Activated T-cell treated with anti-CD3 and anti-CD28 coated beads, Interleukin-2, amount 50 U/mL, for 24 hours (primary cell): Measurements from ENCODE around the gene CARD19.
"Not testable (repeated sequence)": the region's sequence is repeated elsewhere in the genome, so short reads cannot be mapped to it uniquely, and the experiment has no call there.

ENCODE experiments used
- DNase-seq: peaks from one replicate; pipeline ENCODE4 v3.0.0-alpha.2; 2020
- H3K27ac Mint-ChIP-seq: 2 replicates; pipeline ENCODE4 v1.8.0; 2020; ENCODE audit warnings: mild to moderate bottlenecking, mixed read lengths
- H3K27me3 Mint-ChIP-seq: 2 replicates; pipeline ENCODE4 v1.8.0; 2020; ENCODE audit warnings: mixed read lengths
- H3K36me3 Mint-ChIP-seq: 2 replicates; pipeline ENCODE4 v1.8.0; 2020; ENCODE audit warnings: low read depth, mixed read lengths
- H3K4me1 Mint-ChIP-seq: 2 replicates; pipeline ENCODE4 v1.8.0; 2020; ENCODE audit warnings: low read depth, mixed read lengths
- H3K4me3 Mint-ChIP-seq: 2 replicates; pipeline ENCODE4 v1.8.0; 2020; ENCODE audit warnings: mild to moderate bottlenecking, moderate library complexity, mixed read lengths
- H3K9me3 Mint-ChIP-seq: 2 replicates; pipeline ENCODE4 v1.8.0; 2020; ENCODE audit warnings: mixed read lengths

CARD19 gene

GRCh38 chr9:93099551-93100275 is 3.7 kb downstream of the CARD19 start:
- Mint-ChIP-seq H3K4me1 (peaks cover 69% of the 10 kb centered on the region), H3K9me3 (peaks cover 12% of the 10 kb centered on the region), H3K36me3 (peaks cover 44% of the 10 kb centered on the region), H3K27ac (peak overlapping the region; percentile 37), H3K27me3 (no peaks in the 10 kb centered on the region), H3K4me3 (peak overlapping the region; percentile 52)
- DNase-seq: no peak

- H3K27ac Mint-ChIP-seq: peak overlapping the region; percentile 37
- H3K36me3 Mint-ChIP-seq: peaks cover 48% of the 10 kb centered on the region
- no peaks in the 10 kb centered on the region for H3K27me3 Mint-ChIP-seq
- peaks cover 69% of the 10 kb centered on the region for H3K4me1 Mint-ChIP-seq
- H3K9me3 Mint-ChIP-seq: peaks cover 14% of the 10 kb centered on the region
- no peak for DNase-seq
- no peak overlapping the region for H3K4me3 Mint-ChIP-seq
Measured at GRCh38 chr9:93100276-93100636, 4.2 kb downstream of the CARD19 start.

GRCh38 chr9:93101086-93101485 is 5.1 kb downstream of the CARD19 start:
- H3K27ac Mint-ChIP-seq, H3K27me3 Mint-ChIP-seq, H3K4me3 Mint-ChIP-seq, DNase-seq: not testable (repeated sequence)
- H3K4me1 Mint-ChIP-seq: peaks cover 76% of the 10 kb centered on the region
- peaks cover 14% of the 10 kb centered on the region for H3K9me3 Mint-ChIP-seq
- H3K36me3 Mint-ChIP-seq: peaks cover 50% of the 10 kb centered on the region

- Mint-ChIP-seq H3K27ac (no peak overlapping the region), H3K4me1 (peaks cover 72% of the 10 kb centered on the region), H3K9me3 (peaks cover 14% of the 10 kb centered on the region), H3K27me3 (no peaks in the 10 kb centered on the region), H3K36me3 (peaks cover 61% of the 10 kb centered on the region), H3K4me3 (no peak overlapping the region)
- no peak for DNase-seq
Measured at GRCh38 chr9:93105620-93106019, 9.6 kb downstream of the CARD19 start.

- H3K4me3 Mint-ChIP-seq: no peak overlapping the region
- peaks cover 65% of the 10 kb centered on the region for H3K36me3 Mint-ChIP-seq
- no peak for DNase-seq
- peaks cover 61% of the 10 kb centered on the region for H3K4me1 Mint-ChIP-seq
- H3K9me3 Mint-ChIP-seq: peaks cover 13% of the 10 kb centered on the region
- peak overlapping the region; percentile 77 for H3K27ac Mint-ChIP-seq
- H3K27me3 Mint-ChIP-seq: no peaks in the 10 kb centered on the region
Measured at GRCh38 chr9:93107151-93107824, 11.3 kb downstream of the CARD19 start.

GRCh38 chr9:93107825-93108161 is 11.8 kb downstream of the CARD19 start:
- Mint-ChIP-seq H3K4me1 (peaks cover 57% of the 10 kb centered on the region), H3K4me3 (no peak overlapping the region), H3K9me3 (peaks cover 12% of the 10 kb centered on the region), H3K36me3 (peaks cover 65% of the 10 kb centered on the region), H3K27me3 (no peaks in the 10 kb centered on the region), H3K27ac (peak overlapping the region; percentile 77)
- no peak for DNase-seq

- no peak overlapping the region for H3K4me3 Mint-ChIP-seq
- DNase-seq: no peak
- peaks cover 10% of the 10 kb centered on the region for H3K9me3 Mint-ChIP-seq
- H3K27ac Mint-ChIP-seq: peak overlapping the region; percentile 77
- peaks cover 69% of the 10 kb centered on the region for H3K36me3 Mint-ChIP-seq
- peaks cover 52% of the 10 kb centered on the region for H3K4me1 Mint-ChIP-seq
- no peaks in the 10 kb centered on the region for H3K27me3 Mint-ChIP-seq
Measured at GRCh38 chr9:93108291-93109041, 12.4 kb downstream of the CARD19 start.

- Mint-ChIP-seq H3K27me3 (no peaks in the 10 kb centered on the region), H3K4me1 (peaks cover 43% of the 10 kb centered on the region), H3K9me3 (no peaks in the 10 kb centered on the region), H3K4me3 (no peak overlapping the region), H3K27ac (no peak overlapping the region), H3K36me3 (peaks cover 59% of the 10 kb centered on the region)
- no peak for DNase-seq
Measured at GRCh38 chr9:93110311-93110855, 14.4 kb downstream of the CARD19 start.

GRCh38 chr9:93111001-93111370 is 15.0 kb downstream of the CARD19 start:
- Mint-ChIP-seq H3K4me1 (peaks cover 38% of the 10 kb centered on the region), H3K36me3 (peaks cover 57% of the 10 kb centered on the region), H3K9me3 (no peaks in the 10 kb centered on the region), H3K27ac (no peak overlapping the region), H3K4me3 (no peak overlapping the region), H3K27me3 (no peaks in the 10 kb centered on the region)
- no peak for DNase-seq

- DNase-seq: no peak
- Mint-ChIP-seq H3K4me3 (no peak overlapping the region), H3K4me1 (peaks cover 35% of the 10 kb centered on the region)
Measured at GRCh38 chr9:93111371-93112115, 15.5 kb downstream of the CARD19 start.

GRCh38 chr9:93112116-93112863 is 16.3 kb downstream of the CARD19 start:
- H3K27ac Mint-ChIP-seq: no peak overlapping the region
- H3K36me3 Mint-ChIP-seq: peaks cover 57% of the 10 kb centered on the region
- no peak overlapping the region for H3K4me3 Mint-ChIP-seq
- H3K4me1 Mint-ChIP-seq: peaks cover 27% of the 10 kb centered on the region
- no peaks in the 10 kb centered on the region for H3K9me3 Mint-ChIP-seq
- no peaks in the 10 kb centered on the region for H3K27me3 Mint-ChIP-seq
- DNase-seq: no peak

More at GRCh38 chr9:93111371-93112115, 15.5 kb downstream of the CARD19 start:
- Mint-ChIP-seq H3K36me3 (peaks cover 57% of the 10 kb centered on the region), H3K27me3 (no peaks in the 10 kb centered on the region), H3K9me3 (no peaks in the 10 kb centered on the region), H3K27ac (no peak overlapping the region)

GRCh38 chr9:93112864-93113389 is 16.9 kb downstream of the CARD19 start:
- Mint-ChIP-seq H3K4me3 (no peak overlapping the region), H3K27ac (no peak overlapping the region), H3K4me1 (peaks cover 21% of the 10 kb centered on the region), H3K9me3 (no peaks in the 10 kb centered on the region), H3K36me3 (peaks cover 52% of the 10 kb centered on the region), H3K27me3 (no peaks in the 10 kb centered on the region)
- no peak for DNase-seq

- Mint-ChIP-seq H3K27me3 (no peaks in the 10 kb centered on the region), H3K27ac (peak overlapping the region; percentile 79), H3K9me3 (no peaks in the 10 kb centered on the region), H3K36me3 (peaks cover 39% of the 10 kb centered on the region), H3K4me3 (no peak overlapping the region), H3K4me1 (peaks cover 9% of the 10 kb centered on the region)
- no peak for DNase-seq
Measured at GRCh38 chr9:93114169-93114983, 18.4 kb downstream of the CARD19 start.
